Right renal pelvis (tissue), 4 donors: ENCODE measurements around the gene ZSCAN2. TPM values are rescaled to one million over a fixed set of nuclear protein-coding genes. Genes with fewer than 3 reads are reported as not detected.

Experiments used
- DNase-seq, 4 donors: peaks; one replicate each; pipeline ENCODE4 v3.0.0-alpha.2; 2013; ENCODE audit warnings: low read depth in 4 of 4, low spot score in 3 of 4, missing footprints in 1 of 4
- polyA plus RNA-seq, 4 donors: library from polyadenylated mRNA; unstranded; fragments of 120-200 nt; gene quantifications; one replicate each; pipeline ENCODE4 v1.2.1, GENCODE V29; 2013; ENCODE audit not compliant: insufficient read length in 4 of 4

The ZSCAN2 gene
- polyA plus RNA-seq, 4 donors = 26.6 to 29.4 (median 28.4) TPM

- no peak for DNase-seq
Measured at GRCh38 chr15:84597296-84597695, 3.5 kb upstream of the ZSCAN2 start.

GRCh38 chr15:84598250-84598649 is 2.6 kb upstream of the ZSCAN2 start:
- DNase-seq = no peak

GRCh38 chr15:84598993-84599392 is 1.8 kb upstream of the ZSCAN2 start:
- DNase-seq = no peak

GRCh38 chr15:84599906-84600305 is 903 bp upstream of the ZSCAN2 start:
- DNase-seq = no peak

GRCh38 chr15:84600331-84600686 is 500 bp upstream of the ZSCAN2 start:
- DNase-seq = peak in 2 of 4 donors; percentile 53 to 56

GRCh38 chr15:84601555-84601838 is 688 bp downstream of the ZSCAN2 start:
- DNase-seq = no peak

GRCh38 chr15:84603630-84604379 is 3.0 kb downstream of the ZSCAN2 start:
- no peak for DNase-seq

GRCh38 chr15:84604826-84605553 is 4.2 kb downstream of the ZSCAN2 start:
- no peak for DNase-seq

GRCh38 chr15:84605554-84605882 is 4.7 kb downstream of the ZSCAN2 start:
- no peak for DNase-seq

GRCh38 chr15:84606653-84607120 is 5.9 kb downstream of the ZSCAN2 start:
- no peak for DNase-seq

- no peak for DNase-seq
Measured at GRCh38 chr15:84608707-84609284, 8.0 kb downstream of the ZSCAN2 start.

- DNase-seq = no peak
Measured at GRCh38 chr15:84609818-84610525, 9.2 kb downstream of the ZSCAN2 start.

GRCh38 chr15:84611631-84612030 is 10.8 kb downstream of the ZSCAN2 start:
- DNase-seq = no peak

- no peak for DNase-seq
Measured at GRCh38 chr15:84616235-84616634, 15.4 kb downstream of the ZSCAN2 start.

GRCh38 chr15:84620626-84621025 is 19.8 kb downstream of the ZSCAN2 start:
- no peak for DNase-seq

- no peak for DNase-seq
Measured at GRCh38 chr15:84621358-84621979, 20.7 kb downstream of the ZSCAN2 start.

GRCh38 chr15:84624359-84624758 is 23.6 kb downstream of the ZSCAN2 start:
- DNase-seq = no peak

GRCh38 chr15:84625123-84625522 is 24.3 kb downstream of the ZSCAN2 start:
- no peak for DNase-seq

- no peak for DNase-seq
Measured at GRCh38 chr15:84629033-84629432, 28.2 kb downstream of the ZSCAN2 start.

GRCh38 chr15:84631706-84632272 is 31.0 kb downstream of the ZSCAN2 start:
- DNase-seq = no peak
